HL-60 (cell line): ENCODE measurements around the gene PMEPA1.

Experiments
- DNase-seq, 2 experiments: peaks; one replicate each; pipeline ENCODE4 v3.0.0-alpha.2; 2010 to 2020; ENCODE audit warnings: low read depth in 1 of 2, low spot score in 1 of 2
- H3K27ac ChIP-seq: fragments of 250-450 bp; sonication (Bioruptor Pico); replicated peaks from 2 replicates; pipeline ENCODE4 v1.5.1; 2020; ENCODE audit warnings: mild to moderate bottlenecking, moderate library complexity
- H3K27me3 ChIP-seq: fragments of 250-450 bp; sonication (Bioruptor Pico); 2 replicates; pipeline ENCODE4 v1.5.1; 2021; ENCODE audit warnings: mild to moderate bottlenecking, moderate library complexity; ENCODE audit not compliant: insufficient read depth, poor library complexity, severe bottlenecking
- H3K4me3 ChIP-seq: replicated peaks from 2 replicates; pipeline ENCODE4 v1.5.1; 2011; ENCODE audit warnings: mild to moderate bottlenecking, control low read depth, low read length; ENCODE audit not compliant: insufficient read depth
- CTCF ChIP-seq: IDR thresholded peaks from one replicate; pipeline ENCODE4 v1.5.1; 2011; ENCODE audit warnings: low read length, control low read depth, inconsistent platforms; ENCODE audit not compliant: insufficient read depth
- GABPA ChIP-seq: IDR thresholded peaks from 2 replicates; pipeline ENCODE4 v1.6.1; 2012; ENCODE audit warnings: low read depth
- POLR2AphosphoS5 ChIP-seq: IDR thresholded peaks from 2 replicates; pipeline ENCODE4 v1.6.1; 2012; ENCODE audit warnings: low read depth
- REST ChIP-seq: IDR thresholded peaks from 2 replicates; pipeline ENCODE4 v1.6.1; 2012; ENCODE audit warnings: low read depth; ENCODE audit not compliant: insufficient replicate concordance
- SPI1 ChIP-seq: IDR thresholded peaks from 2 replicates; pipeline ENCODE4 v1.6.1; 2012; ENCODE audit warnings: low read depth, mild to moderate bottlenecking, borderline replicate concordance

The PMEPA1 gene

GRCh38 chr20:57680131-57680716 lies 29.6 kb downstream of the PMEPA1 start:
- peaks cover 17% of the 10 kb centered on the region for H3K27me3 ChIP-seq
- no peak overlapping the region for H3K4me3 ChIP-seq
- TF ChIP-seq GABPA: no peak
- no peak for TF ChIP-seq SPI1
- no peak for TF ChIP-seq REST
- no peak for TF ChIP-seq CTCF
- TF ChIP-seq POLR2AphosphoS5: no peak
- no peak for DNase-seq
- H3K27ac ChIP-seq: no peak overlapping the region

- no peak overlapping the region for H3K27ac ChIP-seq
- no peak for DNase-seq
- no peak for TF ChIP-seq POLR2AphosphoS5
- no peak for TF ChIP-seq CTCF
- TF ChIP-seq SPI1: no peak
- TF ChIP-seq REST: no peak
- TF ChIP-seq GABPA: no peak
- peaks cover 17% of the 10 kb centered on the region for H3K27me3 ChIP-seq
- H3K4me3 ChIP-seq: no peak overlapping the region
Observed at GRCh38 chr20:57679113-57679512, 30.7 kb downstream of the PMEPA1 start.

GRCh38 chr20:57678340-57678739 lies 31.5 kb downstream of the PMEPA1 start:
- no peak overlapping the region for H3K27ac ChIP-seq
- TF ChIP-seq GABPA: no peak
- no peak for TF ChIP-seq SPI1
- no peak for TF ChIP-seq CTCF
- no peak for TF ChIP-seq REST
- TF ChIP-seq POLR2AphosphoS5: no peak
- no peak overlapping the region for H3K4me3 ChIP-seq
- H3K27me3 ChIP-seq: peaks cover 17% of the 10 kb centered on the region
- no peak for DNase-seq
